Measurements from ENCODE around the gene ERI3. TPM values are rescaled to one million over a fixed set of nuclear protein-coding genes. Genes with fewer than 3 reads are reported as not detected.

Gene ERI3
- total and polyA plus RNA-seq, 9 of the 15 experiments (the other 6 are each of a cell fraction or from before 2014, with no cell fraction given), result 47.8 to 93.4 (median 67.2) TPM

- DNase-seq (ENCODE audit: extremely low read depth in 1 of 4, low spot score in 3 of 4) (no peak), ATAC-seq (peak; percentile 40), FAIRE-seq (no peak)
- ChIA-PET POLR2A (interaction anchor here (0.6 to 2.0 kb wide), 4 partner anchors 10 to 176 kb away, joined by 3 to 7 read pairs (median 3); partner anchors contain the start of gene DMAP1), CTCF (ENCODE audit: low intra/inter-chr PET ratio) (no interaction called here)
- Histone ChIP-seq H3K9me3 (replicated peaks; ENCODE audit: control insufficient read depth, insufficient read depth, low read depth, low read length) (no peaks in the 10 kb centered on the region), H3K79me2 (ENCODE audit: control insufficient read depth, insufficient read depth, low read length) (no peaks in the 10 kb centered on the region), H3K4me2 (ENCODE audit: insufficient read depth, low read length) (no peak overlapping the region), H3K36me3 (ENCODE audit: control insufficient read depth, insufficient read depth, low read length) (peaks cover 3% of the 10 kb centered on the region; the same call in 1 of the 3 replicates), H3K27ac (ENCODE audit: extremely low read depth, low read depth, low read length) (no peak overlapping the region), H2AFZ (ENCODE audit: low read depth, low read length) (no peak overlapping the region), H3K4me3 (no peak overlapping the region), H3K9me1 (ENCODE audit: control insufficient read depth, insufficient read depth, low read length) (peaks cover 4% of the 10 kb centered on the region), H4K20me1 (replicated peaks; ENCODE audit: control insufficient read depth, insufficient read depth, low read length) (no peaks in the 10 kb centered on the region), H3K4me1 (replicated peaks in 1 of 2; ENCODE audit: control insufficient read depth in 2 of 2, insufficient read depth in 2 of 2, low read length in 2 of 2) (peaks cover 0 to 3% of the 10 kb centered on the region in 2 experiments; a peak in 1 of 5 replicates), H3K27me3 (ENCODE audit: control insufficient read depth in 2 of 2, insufficient read depth in 2 of 2, low read length in 2 of 2) (no peaks in the 10 kb centered on the region), H3K9ac (ENCODE audit: insufficient read depth in 1 of 2, low read depth in 2 of 2, low read length in 2 of 2) (no peak overlapping the region)
- BruUV-seq (replicated peaks), result no TSS peak
- 9% methylated on average over 3 of the region's 3 CpGs for WGBS (ENCODE audit: insufficient coverage, low coverage, missing lambda C conversion rate)
- in situ Hi-C loops (cut with MboI) (no loop called here), intact Hi-C loops (cut with micrococcal nuclease) (no loop called here)
- TF ChIP-seq KLF1 (tag; IDR thresholded peaks at IDR 0.05) (no peak), PRDM10 (IDR thresholded peaks at IDR 0.05; ENCODE audit: partially characterized antibody) (peak; percentile 92)
Measured at GRCh38 chr1:44275991-44276405, 79.1 kb downstream of the ERI3 start.
